SIG-M5 (cell line): ENCODE data around the gene ATP8B1.
A peak's percentile ranks its signal among the peaks of the same experiment; 100 is the strongest.
"Not testable (repeated sequence)": the region's sequence is repeated elsewhere in the genome, so short reads cannot be mapped to it uniquely, and the experiment has no call there.

Source experiments
- DNase-seq: peaks from one replicate; lab custom pipeline; 2025; lab: John Stamatoyannopoulos, UW

Gene ATP8B1

DNA sequence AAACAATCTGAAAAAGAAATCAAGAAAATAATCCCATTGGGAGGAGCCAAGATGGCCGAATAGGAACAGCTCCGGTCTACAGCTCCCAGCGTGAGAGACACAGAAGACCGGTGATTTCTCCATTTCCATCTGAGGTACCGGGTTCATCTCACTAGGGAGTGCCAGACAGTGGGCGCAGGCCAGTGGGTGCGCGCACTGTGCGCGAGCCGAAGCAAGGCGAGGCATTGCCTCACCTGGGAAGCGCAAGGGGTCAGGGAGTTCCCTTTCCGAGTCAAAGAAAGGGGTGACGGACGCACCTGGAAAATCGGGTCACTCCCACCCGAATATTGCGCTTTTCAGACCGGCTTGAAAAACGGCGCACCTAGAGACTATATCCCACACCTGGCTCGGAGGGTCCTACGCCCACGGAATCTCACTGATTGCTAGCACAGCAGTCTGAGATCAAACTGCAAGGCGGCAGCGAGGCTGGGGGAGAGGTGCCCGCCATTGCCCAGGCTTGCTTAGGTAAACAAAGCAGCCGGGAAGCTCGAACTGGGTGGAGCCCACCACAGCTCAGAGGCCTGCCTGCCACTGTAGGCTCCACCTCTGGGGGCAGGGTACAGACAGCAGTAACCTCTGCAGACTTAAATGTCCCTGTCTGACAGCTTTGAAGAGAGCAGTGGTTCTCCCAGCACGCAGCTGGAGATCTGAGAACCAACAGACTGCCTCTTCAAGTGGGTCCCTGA is 83.7 kb downstream of the ATP8B1 start:
- DNase-seq = not testable (repeated sequence)

DNA sequence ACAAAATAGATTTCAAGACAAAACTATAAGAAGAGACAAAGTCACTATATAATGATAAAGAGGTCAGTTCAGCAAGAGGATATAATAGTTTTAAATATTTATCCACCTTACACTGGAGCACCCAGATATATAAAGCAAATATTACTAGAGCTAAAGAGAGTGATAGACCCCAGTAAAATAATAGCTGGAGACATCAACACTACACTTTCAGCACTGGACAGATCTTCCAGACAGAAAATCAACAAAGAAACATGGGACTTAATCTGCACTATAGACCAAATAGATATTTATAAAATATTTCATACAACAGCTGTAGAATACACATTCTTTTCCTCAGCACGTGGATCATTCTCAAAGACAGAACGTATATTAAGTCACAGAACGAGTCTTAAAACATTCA is 86.6 kb downstream of the ATP8B1 start:
- no peak for DNase-seq

DNA sequence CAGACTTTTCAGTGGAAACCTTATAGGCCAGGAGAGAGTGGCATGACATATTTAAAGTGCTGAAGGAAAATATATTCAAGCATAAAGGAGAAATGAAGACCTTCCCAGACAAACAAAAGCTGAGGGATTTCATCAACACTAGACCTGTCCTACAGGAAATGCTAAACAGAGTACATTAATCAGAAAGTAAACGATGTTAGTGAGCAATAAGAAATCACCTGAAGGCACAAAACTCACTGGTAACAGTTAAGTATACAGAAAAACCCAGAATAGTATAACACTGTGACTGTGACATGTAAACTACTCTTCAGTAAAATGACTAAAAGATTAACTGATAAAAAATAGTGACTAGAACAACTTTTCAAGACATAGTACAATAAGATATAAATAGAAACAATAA is 87.4 kb downstream of the ATP8B1 start:
- no peak for DNase-seq

DNA sequence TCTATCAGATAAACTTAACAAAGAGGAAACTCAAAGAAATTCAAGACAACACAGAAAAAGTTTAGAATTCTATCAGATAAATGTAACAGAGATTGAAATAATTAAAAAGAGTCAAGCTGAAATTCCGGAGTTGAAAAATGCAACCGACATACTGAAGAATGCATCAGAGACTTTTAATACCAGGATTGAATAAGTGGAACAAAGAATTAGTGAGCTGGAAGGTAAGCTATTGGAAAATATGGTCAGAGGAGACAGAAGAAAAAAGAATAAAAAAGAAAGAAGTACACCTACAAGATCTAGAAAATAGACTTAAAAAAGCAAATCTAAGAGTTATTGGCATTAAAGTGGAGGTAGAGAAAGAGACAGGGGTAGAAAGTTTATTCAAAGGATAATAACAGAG is 88.0 kb downstream of the ATP8B1 start:
- DNase-seq = no peak

DNA sequence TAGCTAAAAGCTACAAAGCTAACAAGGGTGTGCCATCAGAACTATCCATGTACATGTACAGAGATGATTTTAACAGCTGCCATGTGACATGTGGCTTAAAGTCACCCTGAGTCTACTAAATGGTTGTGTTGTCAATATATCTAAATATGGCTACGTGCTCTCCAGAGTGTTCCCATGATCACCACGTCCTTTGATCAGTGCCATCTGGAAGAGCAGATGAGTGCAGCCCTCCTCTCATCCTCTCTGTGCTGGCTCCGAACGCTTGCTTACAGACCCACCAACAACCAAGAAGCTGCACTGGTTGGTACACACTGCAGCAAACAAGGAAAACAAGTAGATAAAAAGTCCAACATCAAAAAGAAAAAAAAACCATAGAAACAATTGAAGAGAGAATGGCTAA is 92.9 kb downstream of the ATP8B1 start:
- no peak for DNase-seq

DNA sequence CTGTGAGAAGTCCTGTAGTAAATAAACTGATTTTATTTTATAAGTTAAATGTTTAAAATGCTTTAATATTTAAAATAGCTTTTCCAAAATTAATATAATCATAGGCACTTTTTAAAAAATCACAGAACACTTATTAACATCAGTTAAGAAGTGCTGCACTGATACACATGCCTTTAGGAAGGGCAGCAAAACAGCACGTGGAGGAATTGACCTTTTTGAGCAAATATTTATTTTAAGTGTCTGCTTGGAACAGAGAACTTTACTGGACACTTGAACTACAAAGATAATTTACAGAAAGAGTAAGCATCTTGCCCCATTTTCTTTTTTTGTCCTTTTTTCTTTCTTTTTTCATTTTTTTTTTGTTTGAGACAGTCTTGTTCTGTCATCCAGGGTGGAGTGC is 93.8 kb downstream of the ATP8B1 start:
- DNase-seq = no peak

DNA sequence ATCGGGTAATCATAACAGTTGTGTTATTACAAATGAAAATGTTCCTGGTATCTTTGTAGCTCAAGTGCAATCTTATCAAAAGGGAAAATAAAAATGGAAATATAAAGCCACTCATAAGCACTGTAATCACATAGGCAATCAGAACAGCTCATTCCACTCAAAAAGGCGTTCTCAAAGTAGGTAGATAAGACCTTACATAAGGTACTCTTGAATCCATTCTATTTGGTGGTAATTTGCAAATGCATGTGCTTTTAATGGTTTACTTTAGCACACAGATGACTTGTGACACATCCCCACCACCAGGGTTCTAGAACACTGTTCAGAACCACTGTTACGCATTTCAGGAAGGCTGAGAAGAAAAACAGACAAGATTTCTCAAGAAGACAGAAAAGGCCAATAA is 94.8 kb downstream of the ATP8B1 start:
- no peak for DNase-seq

DNA sequence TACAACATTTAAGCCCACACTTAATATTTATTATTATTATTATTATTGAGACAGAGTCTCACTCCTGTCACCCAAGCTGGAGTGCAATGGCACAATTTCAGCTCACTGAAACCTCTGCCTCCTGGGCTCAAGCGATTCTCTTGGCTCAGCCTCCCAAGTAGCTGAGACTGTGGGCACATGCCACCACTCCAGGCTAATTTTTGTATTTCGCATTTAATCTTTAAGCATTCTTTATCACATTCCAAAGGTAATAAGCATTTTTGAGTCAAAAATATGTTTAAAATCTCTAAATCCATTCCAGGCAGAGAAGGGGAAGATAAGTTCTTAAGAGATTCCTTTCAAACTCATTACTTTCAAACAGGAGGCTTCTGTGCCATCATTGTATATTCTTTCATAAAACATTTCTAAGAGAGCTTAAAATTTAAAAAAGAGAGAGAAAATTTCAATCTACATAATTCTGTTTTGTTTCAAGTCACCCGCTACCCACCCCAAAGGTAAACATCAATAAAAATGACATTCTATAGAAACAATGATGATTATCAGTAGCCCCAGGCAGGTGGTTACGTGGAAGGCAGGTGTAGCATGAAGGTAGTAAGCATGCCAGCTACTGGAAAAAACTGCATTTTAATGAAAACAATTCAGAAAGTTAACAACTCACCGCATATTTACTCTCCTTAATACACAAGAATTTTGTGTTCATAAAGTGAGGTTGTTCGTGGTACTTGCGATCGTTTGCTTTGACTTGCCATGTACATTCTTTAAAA is 97.1 kb downstream of the ATP8B1 start:
- no peak for DNase-seq

DNA sequence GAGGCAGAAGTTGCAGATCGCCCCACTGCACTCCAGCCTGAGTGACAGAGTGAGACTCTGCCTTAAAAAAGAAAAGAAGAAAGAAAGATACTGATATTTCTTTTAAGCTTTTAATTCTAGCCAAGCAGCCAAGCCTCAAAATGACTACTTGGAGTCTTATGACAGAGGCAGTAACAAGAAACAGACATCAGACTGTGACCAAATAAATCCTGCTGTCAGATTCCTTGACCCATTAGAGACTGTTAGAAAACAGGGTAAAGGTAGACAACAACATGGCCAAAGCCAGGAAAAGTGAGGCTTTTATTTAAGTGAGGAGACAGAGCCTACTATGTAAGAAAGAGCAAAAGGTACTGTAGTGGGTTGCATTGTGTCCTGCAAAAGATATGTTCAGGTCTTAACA is 98.1 kb downstream of the ATP8B1 start:
- no peak for DNase-seq

DNA sequence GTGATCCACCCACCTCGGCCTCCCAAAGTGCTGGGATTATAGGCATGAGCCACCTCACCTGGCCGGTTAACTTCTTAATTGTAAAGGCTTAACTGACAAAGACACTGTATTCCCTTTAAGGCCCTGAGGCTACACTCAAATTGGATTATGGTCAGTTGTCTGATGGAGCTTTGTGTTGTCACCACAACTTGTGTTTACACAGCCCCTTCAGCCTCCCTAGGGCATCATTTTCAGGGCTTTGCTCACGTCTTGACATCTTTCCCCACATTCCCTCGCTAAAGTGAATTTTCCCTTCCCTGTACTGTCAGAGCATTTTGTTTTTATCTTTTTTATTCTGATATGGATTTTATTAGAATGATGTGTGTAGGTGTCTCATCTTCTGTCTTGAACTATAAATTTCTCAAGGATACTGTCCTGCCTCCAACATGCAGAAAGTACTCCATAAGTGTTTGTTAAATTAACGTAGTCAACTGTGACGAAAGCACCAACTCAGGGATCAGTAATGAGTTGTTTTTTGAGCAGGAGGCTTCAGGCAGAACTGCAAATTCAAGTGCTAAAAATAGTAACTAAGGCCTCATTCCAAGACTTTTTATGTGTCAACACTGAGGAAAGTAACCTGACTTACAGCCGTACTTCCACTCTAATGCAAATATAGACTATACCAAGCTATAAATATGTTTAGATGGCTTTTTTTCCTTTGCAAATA is 104.4 kb downstream of the ATP8B1 start:
- DNase-seq = no peak

DNA sequence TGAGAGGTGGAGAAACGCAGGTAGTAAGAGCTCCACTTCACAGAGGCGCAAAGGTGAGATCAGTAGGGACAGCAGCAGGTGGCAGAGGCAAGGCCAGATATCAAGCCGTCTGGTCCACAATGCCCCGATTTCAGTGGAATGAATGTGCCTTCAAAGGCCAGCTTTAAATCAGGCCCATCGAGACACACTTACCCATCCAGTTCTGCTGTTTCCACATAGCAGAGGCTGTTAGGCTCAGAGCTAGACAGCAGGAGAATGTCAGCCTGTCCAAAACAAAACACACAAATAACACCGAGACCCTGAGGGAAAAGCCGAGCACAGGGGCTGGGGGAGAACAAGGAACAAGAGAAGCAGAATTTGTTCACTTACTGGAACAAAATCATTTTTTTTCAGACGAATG is 105.7 kb downstream of the ATP8B1 start:
- DNase-seq = no peak

DNA sequence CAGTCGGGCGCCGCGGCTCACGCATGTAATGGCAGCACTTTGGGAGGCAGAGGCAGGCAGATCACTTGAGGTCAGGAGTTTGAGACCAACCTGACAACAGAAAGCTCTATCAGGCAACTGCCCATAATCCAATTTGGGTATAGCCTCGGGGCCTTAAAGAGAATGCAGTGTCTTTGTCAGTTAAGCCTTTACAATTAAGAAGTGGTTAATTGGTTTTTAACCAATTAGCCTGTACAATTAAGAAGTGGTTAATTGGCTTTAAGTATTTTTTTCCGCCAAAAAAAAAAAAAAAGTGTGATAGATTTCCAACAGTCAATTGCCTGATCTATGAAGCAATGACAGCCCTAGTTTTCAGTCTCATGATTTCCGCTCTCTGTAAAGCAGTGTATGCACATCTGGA is 106.8 kb downstream of the ATP8B1 start:
- no peak for DNase-seq

DNA sequence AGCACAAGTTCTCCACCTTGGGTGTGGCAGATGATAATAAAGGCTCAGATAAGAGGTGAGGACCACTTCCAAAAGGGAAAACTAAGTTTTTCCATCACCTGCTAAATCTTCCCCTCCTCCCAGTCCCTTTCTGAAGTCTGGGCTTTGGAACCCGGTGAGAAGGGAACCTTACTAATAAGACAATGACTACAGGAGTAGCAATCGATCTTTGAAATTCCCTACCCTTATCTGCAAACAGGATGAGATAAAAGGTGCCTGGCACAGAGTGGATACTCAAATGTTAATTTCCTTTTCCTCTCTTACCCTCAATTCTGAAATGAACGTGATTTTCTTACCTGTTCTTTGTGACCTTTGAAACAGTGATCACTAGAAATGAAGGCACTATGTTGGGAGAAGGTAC is 111.8 kb downstream of the ATP8B1 start:
- no peak for DNase-seq

DNA sequence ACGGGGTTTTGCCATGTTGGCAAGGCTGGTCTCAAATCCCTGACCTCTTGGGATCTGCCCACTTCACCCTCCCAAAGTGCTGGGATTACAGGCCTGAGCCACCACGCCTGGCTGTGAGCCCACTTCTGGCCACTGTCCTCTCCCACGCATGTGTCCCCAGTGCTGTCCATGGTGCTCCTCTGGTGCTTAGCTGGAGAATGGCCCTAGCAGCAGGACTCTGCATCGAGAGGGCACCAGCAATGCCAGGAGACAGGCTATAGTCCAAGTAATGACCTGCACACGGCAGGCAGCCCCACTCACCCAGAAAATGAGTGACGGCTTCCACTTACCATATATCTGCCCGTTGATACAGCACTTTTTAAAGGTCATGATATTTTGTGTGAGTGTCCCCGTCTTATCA is 115.1 kb downstream of the ATP8B1 start:
- no peak for DNase-seq

DNA sequence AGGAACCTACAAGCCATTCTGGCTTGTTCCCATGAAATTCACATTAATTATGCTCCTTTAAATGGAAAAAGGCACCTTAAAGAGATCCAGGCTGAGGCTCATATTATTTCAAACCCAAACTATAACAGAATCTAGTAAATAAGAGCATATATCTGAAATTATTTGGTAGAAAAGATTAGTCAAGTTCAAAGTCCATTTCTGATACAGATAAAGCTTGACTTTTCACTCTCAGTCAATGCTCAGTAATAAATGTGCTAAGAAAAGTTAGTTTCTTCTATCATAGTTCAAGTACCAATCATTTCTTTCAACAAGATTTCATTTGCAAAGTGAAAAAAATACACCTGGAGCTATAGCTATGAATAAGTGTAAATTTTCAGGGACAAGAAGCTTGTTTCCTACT is 119.6 kb downstream of the ATP8B1 start:
- no peak for DNase-seq

DNA sequence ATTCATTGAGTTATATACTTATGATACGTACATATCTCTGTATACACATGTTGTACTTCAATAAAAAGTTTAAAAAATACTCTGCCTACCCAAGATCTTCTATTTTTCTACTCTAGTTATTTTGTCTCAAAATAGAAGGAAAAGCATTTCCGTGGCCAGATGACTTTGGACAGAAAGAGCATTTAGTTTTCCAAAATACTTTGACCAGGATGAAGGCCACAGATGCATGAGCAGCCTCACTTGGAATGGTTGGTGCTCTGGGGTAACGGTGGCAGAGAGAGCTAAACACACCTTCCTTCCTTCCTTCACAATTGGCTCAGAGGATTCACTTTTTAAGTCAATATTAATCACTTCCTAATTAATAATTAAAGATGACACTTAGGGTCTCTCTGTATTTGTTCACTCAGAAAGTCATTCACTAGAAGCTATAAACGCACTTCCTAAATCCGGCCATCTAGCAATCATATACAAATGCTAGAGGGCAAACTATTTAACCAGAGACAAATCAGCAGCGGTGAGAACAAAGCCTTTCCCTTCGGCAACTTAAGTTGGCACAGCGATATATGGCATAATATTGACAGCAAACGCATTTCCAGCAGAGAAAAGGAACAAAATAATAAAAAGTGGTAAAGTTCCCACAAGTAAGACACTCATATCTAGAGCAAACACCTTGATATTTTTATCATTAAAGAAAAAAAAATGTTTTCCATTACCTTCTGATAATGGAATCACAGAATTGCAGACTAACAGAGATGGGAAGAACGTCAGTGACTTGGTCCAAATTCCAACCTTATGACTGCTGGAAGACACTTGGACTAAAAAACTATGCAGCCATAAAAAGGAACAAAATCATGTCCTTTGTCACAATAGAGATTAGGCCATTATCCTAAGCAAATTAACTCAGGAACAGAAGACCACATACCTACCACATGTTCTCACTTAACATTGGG is 125.6 kb downstream of the ATP8B1 start:
- no peak for DNase-seq

DNA sequence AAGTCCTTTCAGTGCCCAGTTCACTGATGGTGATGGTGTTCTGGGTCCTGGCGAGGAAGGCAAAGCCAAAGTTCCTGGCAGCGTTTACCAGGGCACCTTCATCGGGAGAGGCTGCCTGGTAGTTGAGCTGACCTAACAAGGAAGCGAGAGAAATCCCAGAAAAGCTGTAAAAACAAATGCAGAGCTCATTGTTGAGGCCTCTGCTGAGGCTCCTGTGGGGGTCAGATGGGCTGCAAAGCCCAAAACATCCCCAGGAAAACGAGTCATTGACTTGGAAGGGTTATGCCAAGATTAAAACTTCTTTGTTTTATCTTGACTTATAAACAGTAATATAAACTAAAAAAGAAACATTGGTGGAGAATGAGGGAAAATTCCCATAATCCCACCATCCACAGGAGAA is 128.2 kb downstream of the ATP8B1 start:
- no peak for DNase-seq

DNA sequence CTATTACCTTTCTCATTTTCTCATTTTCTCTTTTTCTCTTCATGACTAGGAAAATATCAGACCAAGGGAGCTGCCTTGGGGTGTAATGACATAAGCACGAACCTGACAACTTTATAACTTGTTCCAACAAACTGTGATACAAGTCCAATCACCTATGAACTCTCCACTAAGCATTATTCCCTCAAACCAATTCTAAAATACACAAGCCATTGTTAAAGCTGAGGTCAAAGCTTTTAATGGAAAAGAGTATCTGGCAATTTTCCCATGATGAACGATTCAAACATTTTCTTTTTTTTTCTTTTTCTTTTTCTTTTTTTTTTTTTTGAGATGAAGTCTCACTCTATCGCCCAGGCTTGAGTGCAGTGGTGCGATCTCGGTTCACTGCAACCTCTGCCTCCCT is 133.1 kb downstream of the ATP8B1 start:
- no peak for DNase-seq

DNA sequence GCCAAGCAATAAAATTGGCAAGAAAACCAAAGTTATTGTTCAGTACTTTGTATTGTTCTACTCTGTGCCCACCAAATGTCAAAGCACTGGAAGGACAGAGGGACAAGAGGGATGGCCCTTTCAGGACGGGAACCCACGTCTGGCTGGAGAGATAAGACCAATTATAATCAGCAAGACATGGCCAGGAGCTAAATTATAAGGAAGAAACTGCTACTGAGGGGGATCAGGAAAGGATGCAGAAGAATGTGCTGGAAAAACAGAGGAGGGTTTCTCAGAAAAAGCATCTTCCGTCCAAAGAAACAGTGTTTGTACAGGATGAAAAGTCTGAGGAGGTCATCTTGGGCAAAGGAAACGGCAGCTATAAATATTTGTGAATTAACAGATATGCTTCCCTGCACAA is 135.1 kb downstream of the ATP8B1 start:
- no peak for DNase-seq

DNA sequence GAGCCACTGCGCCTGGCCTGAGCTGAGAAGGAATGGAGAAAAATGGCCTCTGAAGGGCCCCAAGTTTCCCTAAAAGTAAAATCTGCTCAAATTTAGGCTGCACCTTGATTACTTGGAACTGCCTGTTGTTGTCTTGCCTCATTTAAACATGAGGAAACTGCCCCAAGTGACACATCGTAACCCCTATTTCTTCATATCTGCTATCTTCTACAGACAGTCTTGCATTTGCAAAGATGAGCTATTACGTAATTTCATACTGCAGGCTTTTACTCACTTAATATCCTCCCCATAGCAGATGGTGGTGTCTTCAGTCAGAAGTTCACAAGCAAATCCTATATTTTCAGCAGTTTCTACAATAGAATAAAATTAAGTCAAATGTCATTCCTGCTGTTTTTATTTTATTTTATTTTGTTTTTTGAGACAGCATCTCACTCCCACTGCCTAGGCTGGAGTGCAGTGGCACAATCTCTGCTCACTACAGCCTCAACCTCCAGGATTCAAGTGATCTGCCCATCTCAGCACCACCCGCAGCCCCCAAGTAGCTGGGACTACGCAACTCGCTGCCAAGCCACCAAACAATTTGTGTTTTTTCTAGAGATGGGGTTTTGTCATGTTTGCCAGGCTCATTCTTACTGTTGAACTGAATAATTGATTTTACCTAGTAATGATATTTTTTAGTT is 136.2 kb downstream of the ATP8B1 start:
- DNase-seq = peak; percentile 97

DNA sequence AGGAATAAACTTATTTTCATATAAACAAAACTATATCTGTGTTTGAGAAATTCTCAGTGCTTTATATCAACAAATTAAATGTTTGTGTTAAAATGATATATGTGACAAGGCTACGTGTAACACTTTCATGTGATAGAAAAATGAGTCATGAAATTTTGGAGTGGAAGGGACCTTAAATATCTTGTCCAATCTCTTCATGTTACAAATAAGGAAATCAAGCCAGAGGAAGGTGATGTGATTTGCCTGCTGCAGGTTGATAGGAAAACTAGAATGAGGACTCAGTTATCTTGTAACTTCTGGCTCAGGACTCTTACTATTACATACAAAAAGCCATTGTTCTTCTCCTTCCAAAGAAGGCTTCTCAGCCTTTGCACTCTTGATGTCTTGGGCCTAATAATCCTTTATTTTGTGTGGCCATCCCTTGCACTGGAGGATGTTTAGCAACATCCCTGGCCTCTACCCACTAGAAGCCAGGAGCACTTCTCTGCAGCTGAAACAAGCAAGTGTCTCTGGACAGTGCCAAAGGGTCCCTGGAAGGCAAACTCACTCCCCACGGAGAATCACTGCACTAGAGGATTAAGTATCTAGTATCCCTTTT is 138.4 kb downstream of the ATP8B1 start:
- DNase-seq = no peak
